Hepatic stellate cell (primary cell): ENCODE data around the gene GDPD5.
A peak's percentile ranks its signal among the peaks of the same experiment; 100 is the strongest.

Experiments
- DNase-seq: peaks from one replicate; pipeline ENCODE4 v3.0.0; 2011; ENCODE audit warnings: low spot score

Gene GDPD5

DNA sequence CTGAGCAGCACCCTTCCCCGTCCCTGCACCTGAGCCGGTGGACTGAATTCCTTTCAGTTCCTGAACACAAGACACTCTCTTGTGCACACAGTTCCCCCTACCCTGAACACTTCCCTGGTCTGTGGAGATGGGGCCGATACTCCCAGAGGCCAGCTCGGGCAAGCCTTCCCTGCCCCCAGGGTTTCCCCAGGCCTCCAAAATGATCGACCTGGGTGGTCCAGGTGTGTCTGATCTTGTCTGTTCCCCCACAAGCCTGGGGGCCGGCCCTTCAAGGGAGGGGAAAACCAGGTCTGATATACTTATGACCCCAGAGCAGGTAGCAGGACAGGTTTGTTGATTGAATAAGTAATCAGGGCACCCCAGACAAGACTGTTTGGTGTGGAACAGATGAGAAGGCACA lies 52.1 kb downstream of the GDPD5 start:
- DNase-seq = no peak

GRCh38 chr11:75472081-75472732 lies 53.5 kb downstream of the GDPD5 start:
- no peak for DNase-seq

DNA sequence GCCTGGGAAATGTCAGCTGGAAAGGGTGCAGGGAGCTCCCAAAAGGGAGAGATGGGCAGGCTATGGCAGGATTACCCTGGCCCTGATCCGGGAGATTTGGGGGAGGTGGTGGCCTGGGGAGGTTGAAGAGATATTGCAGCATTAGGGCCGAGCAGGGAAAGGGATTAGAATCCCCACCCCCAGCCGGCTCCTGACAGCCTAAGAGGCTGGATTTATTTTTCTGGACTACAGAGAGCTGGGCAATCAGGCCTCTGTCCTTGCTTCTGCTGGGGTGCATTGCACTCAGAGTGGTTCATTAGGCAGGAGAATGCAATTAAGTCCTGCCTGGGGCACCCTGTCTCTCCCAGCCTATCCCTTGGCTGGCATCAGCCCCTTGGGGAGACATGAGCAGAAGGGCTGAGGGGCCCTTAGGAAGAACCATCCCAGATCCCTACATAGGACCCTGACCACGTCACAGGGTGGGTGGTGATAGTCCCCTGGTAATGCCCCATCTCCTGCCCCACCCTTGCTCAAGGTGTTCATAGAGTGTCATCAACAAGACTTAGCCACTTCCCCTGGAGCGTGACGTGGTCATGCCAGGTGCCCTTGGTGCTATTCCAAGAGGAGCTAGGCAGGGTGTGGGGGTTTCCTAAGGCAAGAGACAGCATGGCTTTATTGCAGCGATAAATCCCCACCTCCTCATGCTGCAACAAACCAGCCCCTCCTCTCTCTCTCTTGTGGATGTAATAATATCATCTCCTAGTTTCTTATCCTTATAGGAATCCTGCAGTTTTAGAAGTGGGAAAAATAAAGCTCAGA lies 54.4 kb downstream of the GDPD5 start:
- DNase-seq = no peak

- no peak for DNase-seq
These were observed 55.2 kb downstream of the GDPD5 start for GRCh38 chr11:75470476-75471080.

DNA sequence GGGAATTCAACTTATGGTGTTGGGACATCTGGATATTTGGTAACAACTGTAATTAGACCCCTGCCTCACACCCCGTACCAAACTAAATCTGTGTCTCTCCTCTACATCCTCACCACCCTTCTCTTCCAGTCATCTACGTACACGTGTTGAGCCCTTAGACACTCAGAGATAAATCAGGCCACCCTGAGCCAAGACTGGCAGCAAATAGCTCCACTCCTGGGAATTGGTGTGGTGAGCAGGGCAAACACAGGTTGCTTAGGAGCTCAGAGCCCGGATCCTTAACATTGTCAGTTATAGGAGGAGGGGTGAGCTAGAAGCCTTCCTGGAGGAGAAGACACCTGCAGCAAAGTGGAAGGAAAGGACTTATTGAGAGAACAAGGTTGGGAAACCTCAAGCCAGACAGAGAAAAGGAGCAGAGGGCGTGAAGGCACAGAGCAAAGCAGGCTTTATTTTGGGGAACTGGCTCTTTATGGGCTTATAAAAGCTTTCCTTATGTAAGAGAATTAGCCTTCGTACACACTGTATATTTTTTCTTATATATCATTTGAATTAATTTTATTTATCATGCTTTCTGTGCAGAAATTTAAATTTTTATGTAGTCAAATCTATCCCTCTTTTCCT lies 55.8 kb downstream of the GDPD5 start:
- DNase-seq = no peak

DNA sequence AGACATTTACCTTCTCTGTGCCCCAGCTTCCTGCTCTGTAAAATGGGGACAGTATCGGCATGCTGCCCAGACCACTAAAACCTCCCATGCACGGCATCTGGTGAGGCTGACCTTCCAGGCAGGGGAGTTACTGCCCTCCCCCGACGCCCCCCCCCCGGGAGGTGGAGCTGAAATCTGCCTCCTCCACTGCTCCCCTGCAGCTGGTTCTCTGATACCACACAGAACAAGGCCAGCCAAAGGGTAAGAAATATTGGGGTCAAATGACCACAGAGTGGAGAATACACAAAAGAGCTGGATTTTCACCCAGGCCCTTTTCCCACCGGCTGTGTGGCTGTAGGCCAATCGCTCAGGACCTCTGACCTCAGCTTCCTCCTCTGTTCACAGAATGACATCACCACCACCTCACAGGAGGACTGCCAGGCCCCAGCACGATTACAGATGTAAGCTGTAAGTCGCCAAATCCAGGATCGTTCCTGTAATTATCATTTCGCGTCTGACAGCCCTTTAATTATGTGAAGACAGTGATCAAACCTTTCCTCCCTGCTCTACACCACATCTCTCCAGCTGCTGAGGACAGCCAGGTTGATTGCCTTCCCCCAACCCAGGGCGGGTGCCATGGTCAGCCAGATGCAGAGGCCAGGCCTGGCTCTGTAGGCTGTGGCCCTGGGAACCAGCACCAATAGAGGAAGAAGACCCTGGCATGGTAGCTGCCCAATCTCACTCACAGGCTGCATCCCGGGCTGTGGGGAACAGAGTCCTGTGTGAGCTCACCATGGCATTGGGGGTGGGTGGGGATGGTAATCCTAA lies 57.0 kb downstream of the GDPD5 start:
- DNase-seq = peak; percentile 85

GRCh38 chr11:75467881-75468280 lies 57.9 kb downstream of the GDPD5 start:
- DNase-seq = no peak

GRCh38 chr11:75467311-75467710 lies 58.4 kb downstream of the GDPD5 start:
- no peak for DNase-seq

DNA sequence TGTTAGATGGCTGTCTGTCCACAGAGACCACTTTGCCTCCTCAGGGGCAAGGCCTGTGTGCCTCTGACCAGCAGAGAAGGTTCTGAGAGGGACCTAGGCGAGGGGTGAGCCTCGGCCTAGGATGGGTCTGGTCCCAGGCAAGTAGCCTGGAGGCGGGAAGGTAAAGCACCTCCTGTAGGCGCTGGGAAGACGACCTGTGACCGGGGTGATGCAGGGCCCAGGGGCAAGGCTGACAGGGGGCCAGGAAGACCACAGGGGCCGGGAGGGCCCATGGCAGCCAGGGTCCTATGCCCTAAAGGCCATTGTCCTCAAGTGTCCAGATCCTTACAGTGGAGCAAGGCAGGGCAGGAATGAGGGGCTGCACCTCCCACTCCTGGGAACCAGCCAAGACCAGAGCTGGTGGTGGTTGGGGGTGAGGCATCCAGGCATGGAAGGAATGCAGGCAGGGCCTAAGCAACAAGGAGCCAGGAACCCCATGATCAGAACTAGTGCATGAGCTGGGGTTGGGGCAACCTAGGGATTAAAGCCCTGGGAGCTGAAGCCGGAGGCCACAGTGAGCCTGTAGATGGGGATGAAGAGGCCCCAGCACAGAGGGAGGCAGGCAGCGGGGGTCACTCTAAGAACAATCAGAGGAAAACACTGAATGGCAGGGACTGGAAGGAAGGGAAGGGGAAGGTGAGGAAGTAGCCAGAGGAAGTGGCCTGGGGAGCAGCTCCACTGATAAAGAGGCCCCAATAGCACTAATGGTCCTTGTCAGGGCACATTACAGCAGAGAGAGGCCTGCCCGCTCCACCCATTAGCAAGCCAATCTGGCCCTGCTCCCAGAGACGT lies 59.8 kb downstream of the GDPD5 start:
- DNase-seq = peak; percentile 70

GRCh38 chr11:75463106-75463774 lies 62.5 kb downstream of the GDPD5 start:
- DNase-seq = no peak

GRCh38 chr11:75462117-75462653 lies 63.6 kb downstream of the GDPD5 start:
- no peak for DNase-seq

- DNase-seq = no peak
These were observed 64.6 kb downstream of the GDPD5 start for GRCh38 chr11:75461151-75461550.

DNA sequence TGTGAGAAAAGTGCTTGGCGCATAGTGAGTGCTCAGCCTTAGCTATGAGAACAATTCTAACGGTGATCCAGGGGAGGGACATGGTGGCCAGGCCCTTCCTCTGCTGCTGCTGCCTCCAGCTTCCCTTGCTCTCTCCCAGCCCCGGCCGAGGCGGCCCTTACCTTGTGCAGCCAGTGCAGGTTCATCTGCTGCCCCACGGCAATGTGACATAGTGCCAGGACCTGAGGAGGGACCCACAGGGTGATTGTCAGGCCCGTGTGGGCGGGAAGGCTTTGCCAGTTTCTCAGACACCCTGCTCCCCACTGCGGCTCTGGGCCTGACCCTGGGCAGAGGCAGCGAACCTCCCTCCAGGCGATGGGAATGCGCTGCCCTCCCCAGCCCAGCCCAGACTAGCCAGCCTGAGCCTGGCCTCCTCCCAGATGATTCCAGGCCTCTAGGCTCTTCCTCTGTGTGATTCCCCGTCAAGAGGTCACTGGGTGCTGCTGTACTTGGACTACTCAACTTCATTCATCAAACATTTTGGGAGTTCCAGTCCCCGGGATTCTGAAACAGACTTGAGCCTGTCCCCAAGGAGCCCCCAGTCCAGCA lies 69.1 kb downstream of the GDPD5 start:
- no peak for DNase-seq

DNA sequence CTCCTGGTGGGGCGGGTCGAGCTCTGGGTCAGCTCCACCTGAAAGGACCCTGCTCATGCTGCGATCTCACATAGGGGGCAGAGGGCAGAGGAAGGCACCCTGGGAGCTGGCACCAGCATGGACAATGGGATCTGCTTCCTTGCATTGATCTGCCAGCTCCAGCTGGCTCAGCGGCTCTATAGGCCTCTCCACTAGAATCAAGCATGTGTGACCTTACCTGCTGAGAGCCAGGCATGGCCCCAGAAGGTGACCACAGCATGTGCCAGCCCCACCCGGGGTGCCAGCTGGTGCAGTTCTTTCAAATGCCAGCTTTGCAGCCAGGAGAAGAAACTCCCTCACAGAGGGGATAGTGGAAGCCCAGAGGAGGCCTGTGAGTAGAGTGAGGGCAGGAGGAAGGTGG lies 70.8 kb downstream of the GDPD5 start:
- DNase-seq = no peak

GRCh38 chr11:75453916-75454655 lies 71.7 kb downstream of the GDPD5 start:
- peak; percentile 62 for DNase-seq

GRCh38 chr11:75450826-75451821 lies 74.6 kb downstream of the GDPD5 start:
- no peak for DNase-seq

DNA sequence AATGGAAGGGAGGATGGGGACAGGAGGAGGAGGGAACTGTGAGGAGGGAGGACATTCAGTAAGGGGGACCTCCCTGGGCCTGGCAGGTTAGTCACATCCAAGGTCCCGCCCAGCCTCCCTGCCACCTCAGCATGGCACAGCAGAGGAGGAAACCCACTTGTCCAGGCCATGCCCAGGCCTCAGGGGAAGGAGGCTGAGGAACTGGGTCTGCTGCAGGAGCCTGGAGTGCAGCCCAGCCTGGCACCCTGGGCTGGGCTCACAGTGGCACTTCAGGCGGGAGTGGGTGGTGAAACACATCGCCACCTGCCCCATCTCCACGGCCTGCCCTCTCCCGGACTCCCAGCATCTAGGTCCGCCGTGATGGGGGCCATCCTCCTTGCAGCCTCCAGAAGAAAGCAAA lies 75.5 kb downstream of the GDPD5 start:
- DNase-seq = no peak

- DNase-seq = no peak
These were observed 76.0 kb downstream of the GDPD5 start for GRCh38 chr11:75449776-75450175.
